IMR-90 (cell line): ENCODE results near the gene NKX1-1. TPM values are rescaled to one million over a fixed set of nuclear protein-coding genes. Genes with fewer than 3 reads are reported as not detected.

Experiments used
- ATAC-seq: fragments of 200-7000 bp; cut with Tn5 transposase; 2 replicates; pipeline ENCODE4 v1.9.1; 2020; ENCODE audit warnings: low read depth, mild to moderate bottlenecking, moderate library complexity
- BruUV-seq: library from RNA; stranded (reverse); fragments of 400-500 nt; replicated peaks from 2 replicates; lab custom pipeline; 2021; lab: Mats Ljungman, UMichigan
- CTCF ChIA-PET: fragments of 300-600 bp; formaldehyde crosslinking; extraction: SDS; loops from one replicate; lab custom pipeline; 2021; ENCODE audit warnings: antibody characterized with exemption; lab: Yijun Ruan, JAX
- POLR2A ChIA-PET: fragments of 300-600 bp; sonication (Branson Sonifier 250); formaldehyde crosslinking; loops from one replicate; lab custom pipeline; 2022; ENCODE audit warnings: antibody characterized with exemption; ENCODE audit not compliant: unreplicated experiment; lab: Charles Lee
- DNase-seq: peaks from one replicate; pipeline ENCODE4 v3.0.0; 2013
- H2AFZ ChIP-seq: replicated peaks from 2 replicates; pipeline ENCODE3; 2013; ENCODE audit warnings: low read length, mild to moderate bottlenecking; ENCODE audit not compliant: poor library complexity
- H2AK5ac ChIP-seq: 2 replicates; pipeline ENCODE4 v1.6.1; 2013; ENCODE audit warnings: low read depth, low read length, inconsistent platforms
- H2AK9ac ChIP-seq: replicated peaks from 2 replicates; pipeline ENCODE3; 2013; ENCODE audit warnings: mild to moderate bottlenecking, low read depth, low read length, moderate library complexity; ENCODE audit not compliant: poor library complexity
- H2BK120ac ChIP-seq: 2 replicates; pipeline ENCODE4 v1.6.1; 2013; ENCODE audit warnings: low read depth, low read length, inconsistent platforms
- H2BK15ac ChIP-seq: 3 replicates; pipeline ENCODE4 v1.6.1; 2013; ENCODE audit warnings: low read depth, low read length, inconsistent platforms
- H2BK20ac ChIP-seq: 2 replicates; pipeline ENCODE4 v1.6.1; 2013; ENCODE audit warnings: low read depth, mild to moderate bottlenecking, inconsistent platforms, low read length, moderate library complexity
- H2BK5ac ChIP-seq: 2 replicates; pipeline ENCODE4 v1.6.1; 2013; ENCODE audit warnings: mild to moderate bottlenecking, low read depth, low read length, inconsistent platforms; ENCODE audit not compliant: poor library complexity, severe bottlenecking
- H3K14ac ChIP-seq: replicated peaks from 2 replicates; pipeline ENCODE4 v1.6.1; 2013; ENCODE audit warnings: low read depth, low read length, inconsistent platforms
- H3K18ac ChIP-seq: 2 replicates; pipeline ENCODE4 v1.6.1; 2013; ENCODE audit warnings: low read depth, low read length, control low read depth
- H3K23ac ChIP-seq: 2 replicates; pipeline ENCODE4 v1.6.1; 2013; ENCODE audit warnings: low read depth, low read length, inconsistent platforms
- H3K27ac ChIP-seq: 2 replicates; pipeline ENCODE4 v1.5.1; 2013; ENCODE audit warnings: mild to moderate bottlenecking, control low read depth, low read length; ENCODE audit not compliant: insufficient read depth
- H3K27me3 ChIP-seq: 2 replicates; pipeline ENCODE4 v1.6.1; 2013; ENCODE audit warnings: low read length; ENCODE audit not compliant: control insufficient read depth, insufficient read depth
- H3K36me3 ChIP-seq: 2 replicates; pipeline ENCODE4 v1.6.1; 2013; ENCODE audit warnings: low read length, mixed read lengths; ENCODE audit not compliant: control insufficient read depth, insufficient read depth
- H3K4ac ChIP-seq: 2 replicates; pipeline ENCODE4 v1.6.1; 2013; ENCODE audit warnings: low read depth, low read length, inconsistent platforms
- H3K4me1 ChIP-seq: 2 replicates; pipeline ENCODE4 v1.6.1; 2013; ENCODE audit warnings: low read length, mixed read lengths; ENCODE audit not compliant: control insufficient read depth, insufficient read depth
- H3K4me2 ChIP-seq: 2 replicates; pipeline ENCODE4 v1.6.1; 2013; ENCODE audit warnings: low read depth, mild to moderate bottlenecking, control low read depth, low read length, moderate library complexity
- H3K4me3 ChIP-seq: 2 replicates; pipeline ENCODE4 v1.5.1; 2013; ENCODE audit warnings: low read depth, mild to moderate bottlenecking, control low read depth, low read length, moderate library complexity; ENCODE audit not compliant: insufficient read depth
- H3K56ac ChIP-seq: 2 replicates; pipeline ENCODE4 v1.6.1; 2013; ENCODE audit warnings: low read length, inconsistent platforms; ENCODE audit not compliant: insufficient read depth; ENCODE audit errors: extremely low read depth
- H3K79me1 ChIP-seq, 2 experiments: 2 replicates each; pipeline ENCODE4 v1.6.1; 2013; ENCODE audit warnings: low read length in 2 of 2, inconsistent platforms in 1 of 2, low read depth in 1 of 2
- H3K9ac ChIP-seq: 2 replicates; pipeline ENCODE4 v1.6.1; 2013; ENCODE audit warnings: low read depth, low read length, control low read depth
- H3K9me1 ChIP-seq: 2 replicates; pipeline ENCODE4 v1.6.1; 2013; ENCODE audit warnings: low read length, inconsistent platforms; ENCODE audit not compliant: insufficient read depth
- H3K9me3 ChIP-seq: 2 replicates; pipeline ENCODE4 v1.6.1; 2013; ENCODE audit warnings: low read length; ENCODE audit not compliant: control insufficient read depth, insufficient read depth
- H4K20me1 ChIP-seq: 2 replicates; pipeline ENCODE4 v1.6.1; 2013; ENCODE audit warnings: low read length, inconsistent platforms; ENCODE audit not compliant: insufficient read depth
- H4K5ac ChIP-seq: 2 replicates; pipeline ENCODE4 v1.6.1; 2013; ENCODE audit warnings: mild to moderate bottlenecking, low read depth, low read length, control low read depth
- H4K8ac ChIP-seq, 2 experiments: 2 replicates each; pipeline ENCODE4 v1.6.1; 2013; ENCODE audit warnings: low read depth in 2 of 2, low read length in 2 of 2, control low read depth in 1 of 2, inconsistent platforms in 1 of 2
- H4K91ac ChIP-seq: 2 replicates; pipeline ENCODE4 v1.6.1; 2013; ENCODE audit warnings: low read depth, low read length, inconsistent platforms; ENCODE audit not compliant: insufficient read depth
- RFX5 ChIP-seq: IDR thresholded peaks from 2 replicates; pipeline ENCODE4 v1.8.0; 2012; ENCODE audit warnings: low read depth, mild to moderate bottlenecking, low read length, moderate library complexity
- SMC3 ChIP-seq: fragments of 150-350 bp; IDR thresholded peaks from 2 replicates; pipeline ENCODE4 v1.6.1; 2016; ENCODE audit warnings: low read depth, mild to moderate bottlenecking, antibody characterized with exemption, low read length, moderate library complexity
- WGBS, 2 experiments: methylation state at CpG; one replicate each; pipeline versions ENCODE4 v1.1.5 to v1.1.7; 2013; ENCODE audit warnings: missing lambda C conversion rate in 2 of 2; ENCODE audit not compliant: insufficient read length in 1 of 2; ENCODE audit errors: extremely low coverage in 2 of 2; 5-methylcytosine and 5-hydroxymethylcytosine counted together
- dilution Hi-C: fragments of 300-500 bp; cut with HindIII; formaldehyde crosslinking; loops from one replicate; pipeline ENCODE4 v1.14.3; 2018; ENCODE audit warnings: low sequenced_read_pairs; ENCODE audit not compliant: unreplicated experiment
- in situ Hi-C: fragments of 300-500 bp; cut with MboI; formaldehyde crosslinking; loops from 3 replicates; pipeline ENCODE4 v1.14.3; 2019; ENCODE audit warnings: low sequenced_read_pairs, inconsistent platforms, mixed read lengths
- intact Hi-C: fragments of 100-400 bp; cut with micrococcal nuclease; formaldehyde crosslinking; loops from 2 replicates; pipeline ENCODE4 v1.10.0; 2022
- polyA plus RNA-seq, 3 experiments: library from polyadenylated mRNA; depleted of rRNA; stranded (reverse); fragments of >200 nt; gene quantifications; 2 replicates each; pipeline ENCODE4 v1.2.3, GENCODE V29; 2012; ENCODE audit warnings: low replicate concordance in 1 of 3
- total RNA-seq: library from RNA; depleted of rRNA; stranded (reverse); fragments of >200 nt; gene quantifications from 2 replicates; pipeline ENCODE4 v1.2.3, GENCODE V29; 2012

NKX1-1 gene
- total and polyA plus RNA-seq, 2 of the 4 experiments (the other 2 are of a cell fraction), result not detected

GRCh38 chr4:1357356-1358248 lies 48.6 kb downstream of the NKX1-1 start:
- no peak for DNase-seq
- ATAC-seq, result no peak
- H3K27me3 ChIP-seq, result no peaks in the 10 kb centered on the region
- BruUV-seq, result no TSS peak
- ChIA-PET POLR2A (no interaction called here), CTCF (no interaction called here)
- WGBS, 2 experiments, result 89% methylated on average over 11 of the region's 27 CpGs; no CpG with 5 or more reads in 1 of the 2 experiments
- H2AK9ac ChIP-seq, result no peak overlapping the region
- no peak overlapping the region for H2BK20ac ChIP-seq
- H3K56ac ChIP-seq, result no peak overlapping the region
- no peak overlapping the region for H4K91ac ChIP-seq
- H3K9me3 ChIP-seq, result no peaks in the 10 kb centered on the region
- H4K8ac ChIP-seq, result no peak overlapping the region
- no peaks in the 10 kb centered on the region; a peak in 1 of 4 replicates for H3K79me1 ChIP-seq
- no peak overlapping the region for H2BK5ac ChIP-seq
- H3K14ac ChIP-seq, result no peak overlapping the region
- no peak overlapping the region for H3K18ac ChIP-seq
- no peak overlapping the region for H3K4me2 ChIP-seq
- in situ Hi-C loops, result loop anchor here (10.0 kb wide), 1 partner anchor 277 kb away; no protein-coding TSS in a partner anchor
- no peak overlapping the region for H3K23ac ChIP-seq
- intact Hi-C loops, result loop anchor here (2.0 to 5.0 kb wide), 2 partner anchors 155 to 191 kb away; no protein-coding TSS in a partner anchor
- no peaks in the 10 kb centered on the region for H3K9me1 ChIP-seq
- peaks cover 38% of the 10 kb centered on the region for H3K36me3 ChIP-seq
- TF ChIP-seq SMC3 (no peak), RFX5 (no peak)
- no peak overlapping the region for H3K27ac ChIP-seq
- H2AFZ ChIP-seq, result no peak overlapping the region
- no peak overlapping the region for H2AK5ac ChIP-seq
- H4K20me1 ChIP-seq, result no peaks in the 10 kb centered on the region
- no peak overlapping the region for H3K4ac ChIP-seq
- no peak overlapping the region for H2BK120ac ChIP-seq
- H3K4me1 ChIP-seq, result 0 out of 2 replicates have a peak, but pooled peaks cover 2% of the 10 kb centered on the region
- dilution Hi-C loops, result no loop called here
- H4K5ac ChIP-seq, result no peak overlapping the region
- no peak overlapping the region for H3K4me3 ChIP-seq
- no peak overlapping the region for H3K9ac ChIP-seq
- H2BK15ac ChIP-seq, result no peak overlapping the region
